Sigmoid colon (tissue), 4 donors: ENCODE results near the gene C5orf46.

Source experiments
- CTCF ChIP-seq, 4 experiments: fragments of 450-650 bp in 3 of 4; fragments of 200-600 bp in 1 of 4; IDR thresholded peaks; one replicate each; pipeline ENCODE4 v1.5.1; 2016 to 2019; ENCODE audit warnings: antibody characterized with exemption in 4 of 4, mild to moderate bottlenecking in 3 of 4, moderate library complexity in 2 of 4
- EP300 ChIP-seq, 4 donors: sonication (generic); formaldehyde crosslinking; IDR thresholded peaks; one replicate each; pipeline ENCODE4 v1.6.1; 2017; ENCODE audit warnings: antibody characterized with exemption in 4 of 4
- POLR2A ChIP-seq, 2 donors: fragments of 450-650 bp; IDR thresholded peaks; one replicate each; pipeline ENCODE4 v1.6.1; 2016; ENCODE audit warnings: antibody characterized with exemption in 2 of 2, mild to moderate bottlenecking in 2 of 2, moderate library complexity in 2 of 2

- TF ChIP-seq EP300 (IDR thresholded peaks at IDR 0.05) (no peak), CTCF (IDR thresholded peaks at IDR 0.05) (peak; percentile 34 to 64 (median 50)), POLR2A (IDR thresholded peaks at IDR 0.05) (no peak)
Observed at GRCh38 chr5:147949711-147950573, 43.6 kb upstream of the C5orf46 start.
